ENCODE results near the gene KCNC1. TPM values are rescaled to one million over a fixed set of nuclear protein-coding genes. Genes with fewer than 3 reads are reported as not detected.

KCNC1 gene
- polyA plus RNA-seq, 2 of the 4 experiments (the other 2 are of a cell fraction): 0.08 TPM; not detected in 1

DNA sequence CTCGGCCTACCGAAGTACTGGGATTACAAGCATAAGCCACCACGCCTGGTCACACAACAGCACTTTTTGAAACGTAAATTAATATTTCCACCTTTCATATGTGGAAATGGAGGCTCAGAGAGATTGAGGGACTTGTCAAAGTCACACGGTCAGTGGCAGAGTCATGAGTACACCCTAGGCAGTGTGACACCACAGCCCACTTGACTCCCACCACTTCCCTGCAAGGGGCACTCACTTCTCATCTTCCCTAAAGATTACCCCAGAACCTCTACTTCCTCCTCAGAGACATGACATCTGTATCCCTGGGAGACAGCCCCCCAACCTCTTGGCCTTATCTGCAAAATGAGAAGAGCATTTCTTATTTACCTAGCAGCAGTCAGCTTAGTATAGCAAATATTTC, 31.7 kb upstream of the KCNC1 start:
- FAIRE-seq: no peak
- ChIA-PET POLR2A (no interaction called here), CTCF (interaction anchor here (1.0 to 1.5 kb wide), 4 partner anchors 20 to 31 kb away, joined by 3 to 5 read pairs (median 4); no protein-coding TSS in a partner anchor)
- H3K9me3 ChIP-seq: no peaks in the 10 kb centered on the region
- no peak for DNase-seq (ENCODE audit: low read depth in 1 of 2, low spot score in 1 of 2)
- H3K4me1 ChIP-seq: no peaks in the 10 kb centered on the region
- ATAC-seq: no peak
- no peak overlapping the region for H3K4me3 ChIP-seq
- no peak overlapping the region for H3K4me2 ChIP-seq
- TF ChIP-seq, protein P1, sequence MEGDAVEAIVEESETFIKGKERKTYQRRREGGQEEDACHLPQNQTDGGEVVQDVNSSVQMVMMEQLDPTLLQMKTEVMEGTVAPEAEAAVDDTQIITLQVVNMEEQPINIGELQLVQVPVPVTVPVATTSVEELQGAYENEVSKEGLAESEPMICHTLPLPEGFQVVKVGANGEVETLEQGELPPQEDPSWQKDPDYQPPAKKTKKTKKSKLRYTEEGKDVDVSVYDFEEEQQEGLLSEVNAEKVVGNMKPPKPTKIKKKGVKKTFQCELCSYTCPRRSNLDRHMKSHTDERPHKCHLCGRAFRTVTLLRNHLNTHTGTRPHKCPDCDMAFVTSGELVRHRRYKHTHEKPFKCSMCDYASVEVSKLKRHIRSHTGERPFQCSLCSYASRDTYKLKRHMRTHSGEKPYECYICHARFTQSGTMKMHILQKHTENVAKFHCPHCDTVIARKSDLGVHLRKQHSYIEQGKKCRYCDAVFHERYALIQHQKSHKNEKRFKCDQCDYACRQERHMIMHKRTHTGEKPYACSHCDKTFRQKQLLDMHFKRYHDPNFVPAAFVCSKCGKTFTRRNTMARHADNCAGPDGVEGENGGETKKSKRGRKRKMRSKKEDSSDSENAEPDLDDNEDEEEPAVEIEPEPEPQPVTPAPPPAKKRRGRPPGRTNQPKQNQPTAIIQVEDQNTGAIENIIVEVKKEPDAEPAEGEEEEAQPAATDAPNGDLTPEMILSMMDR (IDR thresholded peaks at IDR 0.05): no peak
- TF ChIP-seq KDM1A (IDR thresholded peaks at IDR 0.05; ENCODE audit: low read depth) (no peak), FOSB (CRISPR knock-in tag; IDR thresholded peaks at IDR 0.05) (no peak), SMC3 (IDR thresholded peaks at IDR 0.05) (no peak), RCOR1 (IDR thresholded peaks at IDR 0.05; ENCODE audit: low read depth, low read length) (no peak), HOXB13 (CRISPR knock-in tag; IDR thresholded peaks at IDR 0.05; ENCODE audit: low read depth) (no peak), NFE2L2 (conservative IDR thresholded peaks at IDR 0.05; ENCODE audit: low read length) (no peak), HOXA7 (CRISPR knock-in tag; IDR thresholded peaks at IDR 0.05) (no peak), ZFP36 (IDR thresholded peaks at IDR 0.05; ENCODE audit: borderline replicate concordance, partially characterized antibody) (no peak), EHMT2 (IDR thresholded peaks at IDR 0.05; ENCODE audit: low read depth) (no peak), RARB (CRISPR knock-in tag; IDR thresholded peaks at IDR 0.05) (no peak), TP53 (CRISPR knock-in tag; IDR thresholded peaks at IDR 0.05) (no peak), EHF (CRISPR knock-in tag; IDR thresholded peaks at IDR 0.05) (no peak)
- TF ChIP-seq, protein P2, sequence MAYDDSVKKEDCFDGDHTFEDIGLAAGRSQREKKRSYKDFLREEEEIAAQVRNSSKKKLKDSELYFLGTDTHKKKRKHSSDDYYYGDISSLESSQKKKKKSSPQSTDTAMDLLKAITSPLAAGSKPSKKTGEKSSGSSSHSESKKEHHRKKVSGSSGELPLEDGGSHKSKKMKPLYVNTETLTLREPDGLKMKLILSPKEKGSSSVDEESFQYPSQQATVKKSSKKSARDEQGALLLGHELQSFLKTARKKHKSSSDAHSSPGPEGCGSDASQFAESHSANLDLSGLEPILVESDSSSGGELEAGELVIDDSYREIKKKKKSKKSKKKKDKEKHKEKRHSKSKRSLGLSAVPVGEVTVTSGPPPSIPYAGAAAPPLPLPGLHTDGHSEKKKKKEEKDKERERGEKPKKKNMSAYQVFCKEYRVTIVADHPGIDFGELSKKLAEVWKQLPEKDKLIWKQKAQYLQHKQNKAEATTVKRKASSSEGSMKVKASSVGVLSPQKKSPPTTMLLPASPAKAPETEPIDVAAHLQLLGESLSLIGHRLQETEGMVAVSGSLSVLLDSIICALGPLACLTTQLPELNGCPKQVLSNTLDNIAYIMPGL (CRISPR knock-in tag; IDR thresholded peaks at IDR 0.05; ENCODE audit: borderline replicate concordance): no peak
- TF ChIP-seq, protein P3, sequence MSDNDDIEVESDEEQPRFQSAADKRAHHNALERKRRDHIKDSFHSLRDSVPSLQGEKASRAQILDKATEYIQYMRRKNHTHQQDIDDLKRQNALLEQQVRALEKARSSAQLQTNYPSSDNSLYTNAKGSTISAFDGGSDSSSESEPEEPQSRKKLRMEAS (IDR thresholded peaks at IDR 0.05): no peak
- H3K27ac ChIP-seq: no peak overlapping the region
- 30% methylated on average over 5 of the region's 5 CpGs for WGBS (ENCODE audit: missing lambda C conversion rate)

DNA sequence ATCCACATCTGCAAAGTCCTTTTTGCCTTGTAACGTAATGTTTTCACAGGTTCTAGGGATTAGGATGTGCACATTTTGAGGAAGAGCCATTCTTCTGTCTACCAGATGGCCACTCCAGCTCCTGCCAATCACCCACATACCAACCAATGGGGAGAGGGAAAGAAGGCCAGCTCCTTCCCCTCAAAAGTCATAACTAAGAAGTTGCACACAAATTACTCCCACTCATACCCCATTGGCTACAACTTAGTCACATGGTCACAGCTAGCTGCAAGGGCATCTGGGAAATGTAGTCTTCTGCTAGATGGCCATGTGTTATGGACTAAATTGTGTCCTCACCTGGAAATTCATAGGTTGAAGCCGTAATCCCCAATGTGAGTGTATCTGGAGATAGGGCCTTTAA, 30.6 kb upstream of the KCNC1 start:
- no peaks in the 10 kb centered on the region for H3K9me3 ChIP-seq
- DNase-seq (ENCODE audit: low read depth in 1 of 2, low spot score in 1 of 2) (peak in 1 of 2 experiments; percentile 36), FAIRE-seq (no peak), ATAC-seq (peak in 1 of 2 experiments; percentile 84; a peak in 3 of 6 replicates)
- H3K4me3 ChIP-seq: no peak overlapping the region
- CTCF ChIA-PET: interaction anchor here (1.0 to 1.3 kb wide), 2 partner anchors 21 to 27 kb away, joined by 3 to 4 read pairs; no protein-coding TSS in a partner anchor
- WGBS (ENCODE audit: missing lambda C conversion rate): 55% methylated on average over 2 of the region's 2 CpGs
- H3K27ac ChIP-seq: no peak overlapping the region
- no peaks in the 10 kb centered on the region for H3K4me1 ChIP-seq
- TF ChIP-seq, protein P4, sequence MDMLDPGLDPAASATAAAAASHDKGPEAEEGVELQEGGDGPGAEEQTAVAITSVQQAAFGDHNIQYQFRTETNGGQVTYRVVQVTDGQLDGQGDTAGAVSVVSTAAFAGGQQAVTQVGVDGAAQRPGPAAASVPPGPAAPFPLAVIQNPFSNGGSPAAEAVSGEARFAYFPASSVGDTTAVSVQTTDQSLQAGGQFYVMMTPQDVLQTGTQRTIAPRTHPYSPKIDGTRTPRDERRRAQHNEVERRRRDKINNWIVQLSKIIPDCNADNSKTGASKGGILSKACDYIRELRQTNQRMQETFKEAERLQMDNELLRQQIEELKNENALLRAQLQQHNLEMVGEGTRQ (IDR thresholded peaks at IDR 0.05): 0 out of 2 replicates have a peak, but pooled peaks have one; percentile 31
- TF ChIP-seq MYC (IDR thresholded peaks at IDR 0.05; ENCODE audit: borderline replicate concordance, low read length) (no peak), ZNF302 (CRISPR knock-in tag; IDR thresholded peaks at IDR 0.05) (no peak), FOSL2 (IDR thresholded peaks at IDR 0.05) (no peak), FOSL2 (CRISPR knock-in tag; IDR thresholded peaks at IDR 0.05) (no peak), NFE2L2 (conservative IDR thresholded peaks at IDR 0.05; ENCODE audit: low read length) (no peak)
- no peak overlapping the region for H3K4me2 ChIP-seq
- POLR2A ChIA-PET: no interaction called here

DNA sequence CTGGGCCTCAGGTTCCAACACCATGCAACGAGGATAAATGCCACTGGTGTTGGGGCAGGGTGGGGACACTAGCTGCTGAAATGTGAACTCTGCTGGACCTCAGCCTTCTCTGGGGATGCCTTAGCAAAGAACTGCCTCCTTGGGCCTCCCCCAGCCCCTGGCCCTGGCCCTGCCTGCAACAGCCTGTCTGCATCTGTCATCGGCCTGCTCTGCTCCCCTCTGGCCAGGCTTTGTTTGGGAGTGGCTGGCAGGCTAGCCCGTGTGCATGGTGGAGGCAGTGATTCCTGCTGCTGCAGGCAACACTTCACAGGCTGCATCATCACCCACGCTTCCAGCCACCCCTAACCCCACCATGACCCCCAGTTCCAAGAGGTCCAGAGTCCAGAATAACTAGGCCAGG, 26.8 kb upstream of the KCNC1 start:
- no peak for FAIRE-seq
- ChIA-PET CTCF (interaction anchor here (0.9 to 1.6 kb wide), 2 partner anchors 23 to 408 kb away, joined by 3 to 7 read pairs; no protein-coding TSS in a partner anchor), POLR2A (no interaction called here)
- DNase-seq (ENCODE audit: low read depth in 1 of 2, low spot score in 1 of 2): no peak
- Histone ChIP-seq H3K4me1 (no peaks in the 10 kb centered on the region), H3K27ac (no peak overlapping the region), H3K4me2 (no peak overlapping the region), H3K4me3 (no peak overlapping the region), H3K9me3 (no peaks in the 10 kb centered on the region)
- 24% methylated on average over 4 of the region's 4 CpGs for WGBS (ENCODE audit: missing lambda C conversion rate)
- no peak for ATAC-seq
- no peak for TF ChIP-seq HOXA7 (CRISPR knock-in tag; IDR thresholded peaks at IDR 0.05)
- TF ChIP-seq NFE2L2 (conservative IDR thresholded peaks at IDR 0.05; ENCODE audit: low read length): no peak
- TF ChIP-seq, protein P5, sequence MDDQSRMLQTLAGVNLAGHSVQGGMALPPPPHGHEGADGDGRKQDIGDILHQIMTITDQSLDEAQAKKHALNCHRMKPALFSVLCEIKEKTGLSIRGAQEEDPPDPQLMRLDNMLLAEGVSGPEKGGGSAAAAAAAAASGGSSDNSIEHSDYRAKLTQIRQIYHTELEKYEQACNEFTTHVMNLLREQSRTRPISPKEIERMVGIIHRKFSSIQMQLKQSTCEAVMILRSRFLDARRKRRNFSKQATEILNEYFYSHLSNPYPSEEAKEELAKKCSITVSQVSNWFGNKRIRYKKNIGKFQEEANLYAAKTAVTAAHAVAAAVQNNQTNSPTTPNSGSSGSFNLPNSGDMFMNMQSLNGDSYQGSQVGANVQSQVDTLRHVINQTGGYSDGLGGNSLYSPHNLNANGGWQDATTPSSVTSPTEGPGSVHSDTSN (IDR thresholded peaks at IDR 0.05): no peak
- TF ChIP-seq TFCP2L1 (CRISPR knock-in tag; IDR thresholded peaks at IDR 0.05): no peak
- TF ChIP-seq HOXB5 (CRISPR knock-in tag; IDR thresholded peaks at IDR 0.05): no peak
- no peak for TF ChIP-seq BHLHE40 (IDR thresholded peaks at IDR 0.05; ENCODE audit: low read depth, low read length)
- TF ChIP-seq PHF8 (IDR thresholded peaks at IDR 0.05; ENCODE audit: borderline replicate concordance, low read depth): no peak
- TF ChIP-seq, protein P3 (IDR thresholded peaks at IDR 0.05): no peak
- TF ChIP-seq TP53 (CRISPR knock-in tag; IDR thresholded peaks at IDR 0.05): no peak
- TF ChIP-seq KDM1A (IDR thresholded peaks at IDR 0.05; ENCODE audit: low read depth): no peak
- no peak for TF ChIP-seq EP300 (IDR thresholded peaks at IDR 0.05)
- no peak for TF ChIP-seq ZC3H11A (IDR thresholded peaks at IDR 0.05)
- TF ChIP-seq SREBF2 (IDR thresholded peaks at IDR 0.05): no peak

All from A549 (cell line).